Fibroblast of gingiva (primary cell): ENCODE results near the gene ESPNL.
A peak's percentile ranks its signal among the peaks of the same experiment; 100 is the strongest.

Experiments
- DNase-seq: peaks from one replicate; pipeline ENCODE4 v3.0.0-alpha.2; 2011; ENCODE audit warnings: low read depth

ESPNL gene

DNA sequence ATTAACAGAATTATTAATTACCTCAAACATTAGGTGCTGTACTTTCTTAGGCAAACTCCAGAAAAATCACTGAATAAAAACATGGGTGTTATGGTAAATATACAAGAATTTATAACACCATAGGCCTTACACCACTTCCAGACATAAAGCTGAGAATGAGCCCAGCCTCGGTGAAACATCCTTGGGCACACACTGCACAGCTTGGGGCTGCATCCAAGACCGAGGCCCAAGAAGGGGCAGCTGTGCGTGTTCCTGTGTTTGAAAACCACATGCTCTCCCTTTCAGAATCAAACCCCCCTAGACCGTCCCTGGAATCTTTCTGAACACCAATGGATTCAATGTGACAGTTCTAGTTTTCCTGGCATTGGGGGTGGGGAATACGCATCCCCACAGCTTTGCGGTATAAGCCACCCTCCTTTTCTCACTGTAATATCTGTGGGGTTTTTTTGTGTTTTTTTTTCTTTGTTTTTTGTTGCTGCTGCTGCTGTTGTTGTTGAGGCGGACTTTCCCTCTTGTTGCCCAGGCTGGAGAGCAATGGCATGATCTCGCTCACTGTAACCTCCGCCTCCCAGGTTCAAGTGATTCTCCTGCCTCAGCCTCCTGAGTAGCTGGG, 71.5 kb downstream of the ESPNL start:
- DNase-seq, result no peak

DNA sequence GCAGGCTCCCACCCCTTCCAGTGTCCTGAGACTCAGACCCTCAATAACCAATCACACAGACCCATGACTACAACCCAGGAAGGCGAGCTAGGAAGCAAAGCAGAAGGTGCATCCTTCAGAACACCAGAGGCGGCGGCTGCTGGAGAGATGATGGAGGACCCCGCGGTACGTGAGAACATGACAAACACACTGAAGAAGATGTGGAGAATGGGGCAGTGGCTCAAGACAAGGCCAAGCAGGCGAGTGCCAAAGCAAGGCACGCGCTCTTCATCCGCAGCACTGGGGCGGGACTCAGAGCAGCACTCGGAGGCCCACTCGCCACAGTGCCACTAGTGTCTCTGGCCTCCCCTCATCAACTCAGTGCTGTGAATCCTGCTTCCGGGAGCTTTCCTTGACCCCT, 72.3 kb downstream of the ESPNL start:
- no peak for DNase-seq

DNA sequence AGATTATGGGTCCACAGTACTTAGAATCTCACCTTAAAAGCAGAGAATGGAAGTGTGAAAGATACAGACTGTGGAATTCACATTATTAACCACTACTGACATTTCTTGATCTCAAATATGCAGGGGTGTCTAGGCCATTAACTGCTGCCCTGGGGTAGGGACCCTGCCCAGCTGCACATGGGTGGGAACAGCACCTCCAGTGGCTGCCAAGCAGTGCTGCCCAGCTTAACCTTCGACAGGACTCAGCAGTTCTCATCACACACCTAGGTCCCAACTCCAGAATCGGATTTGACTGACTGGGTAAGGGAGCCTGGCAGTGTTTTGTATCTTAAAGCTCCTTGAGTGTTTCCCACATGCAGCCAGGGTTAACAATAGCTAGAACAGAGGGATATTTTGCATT, 73.6 kb downstream of the ESPNL start:
- no peak for DNase-seq

DNA sequence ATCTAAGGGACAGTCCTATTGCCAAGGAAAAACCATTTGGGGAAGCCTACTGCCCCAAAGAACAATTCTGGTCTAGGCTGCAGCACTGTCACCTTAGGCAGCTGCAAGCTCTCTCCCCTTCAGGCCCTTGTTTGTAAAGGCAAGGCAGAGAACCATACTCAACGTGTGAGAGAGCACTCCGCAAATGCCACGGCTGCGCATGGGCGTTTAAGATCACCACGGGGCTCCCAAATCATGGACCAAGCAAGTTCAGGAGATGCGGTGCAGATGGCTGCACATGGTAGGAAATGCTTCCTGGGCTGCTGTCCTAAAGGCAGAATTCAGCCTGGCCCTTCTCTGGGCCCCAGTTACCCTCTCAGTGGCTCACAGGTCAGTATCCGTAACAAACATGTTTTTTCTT, 74.2 kb downstream of the ESPNL start:
- no peak for DNase-seq

DNA sequence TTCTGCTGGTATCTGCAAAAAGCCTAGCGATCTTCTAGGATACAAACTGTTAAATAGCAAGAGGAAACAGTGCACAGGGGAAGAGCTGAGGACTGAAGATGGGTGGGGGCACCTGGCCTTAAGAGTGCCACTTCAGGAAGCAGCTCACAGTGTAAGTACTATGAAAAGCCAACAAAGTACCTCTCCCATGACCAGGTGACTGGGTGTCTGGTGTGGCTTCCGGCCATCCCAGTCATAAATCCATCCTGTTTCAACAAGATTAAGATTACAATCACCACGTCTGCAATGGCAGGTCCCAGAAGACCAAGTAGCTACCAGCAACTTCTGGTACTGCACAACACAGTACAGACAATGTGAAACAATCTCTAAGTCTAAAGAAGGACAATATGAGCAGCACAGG, 74.6 kb downstream of the ESPNL start:
- no peak for DNase-seq

DNA sequence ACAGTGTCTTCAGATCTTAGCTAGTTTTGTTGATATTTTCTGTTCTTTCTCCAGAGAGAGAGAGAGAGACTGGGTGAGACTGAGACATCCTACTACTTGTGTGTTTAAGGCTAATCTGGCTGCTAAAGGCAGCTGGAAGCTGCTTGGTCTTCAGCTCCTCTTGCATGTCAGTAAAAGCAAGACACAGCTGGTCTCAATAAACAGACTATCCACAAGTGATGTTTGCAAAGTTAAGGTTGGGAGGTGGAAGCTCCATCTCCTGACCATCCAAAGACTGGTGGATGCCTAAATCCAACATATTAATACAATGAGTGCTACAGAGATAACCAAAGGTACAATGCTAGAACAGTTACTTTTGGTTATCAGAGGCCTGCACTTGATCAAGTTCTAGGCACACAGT, 76.5 kb downstream of the ESPNL start:
- peak; percentile 78 for DNase-seq

DNA sequence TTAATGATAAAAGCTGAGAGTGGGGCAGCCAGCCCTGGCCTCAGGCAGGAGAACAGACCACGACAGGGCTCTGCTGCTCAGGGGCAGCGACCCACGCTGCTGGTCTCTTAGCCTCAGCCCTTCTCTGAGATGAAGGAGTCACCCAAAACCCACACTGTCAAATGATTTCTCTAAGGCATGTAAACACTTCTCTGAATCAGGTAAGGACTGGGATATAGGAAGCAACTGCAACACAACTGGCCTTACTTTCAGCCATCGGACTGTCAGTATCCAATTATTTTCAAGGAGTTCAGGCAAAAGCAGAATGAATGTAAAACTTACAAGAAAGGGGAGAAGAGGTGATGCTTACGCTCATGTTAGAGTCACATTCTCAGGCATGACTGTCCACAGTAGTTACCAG, 80.4 kb downstream of the ESPNL start:
- DNase-seq, result no peak

DNA sequence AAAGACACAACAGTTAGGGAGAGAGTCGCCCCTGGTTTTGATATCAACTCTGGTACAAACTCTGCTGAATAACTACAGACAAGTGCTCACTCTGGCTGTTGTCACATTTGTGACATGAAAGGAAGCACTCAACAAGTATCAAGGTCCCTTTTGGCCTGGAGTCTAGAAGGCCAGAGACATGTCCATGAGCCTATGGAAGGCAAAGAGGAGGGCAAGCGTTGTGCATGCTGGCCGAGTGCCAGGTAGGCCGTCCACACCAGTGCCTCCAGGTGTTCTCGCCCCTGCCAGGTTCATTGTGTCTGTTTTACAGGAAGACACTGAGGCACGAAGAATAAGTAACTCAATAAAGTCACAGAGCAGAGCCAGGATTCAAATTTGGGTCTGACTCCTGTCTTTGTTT, 82.2 kb downstream of the ESPNL start:
- DNase-seq, result no peak
